Activated CD8-positive, alpha-beta memory T cell treated with anti-CD3 and anti-CD28 coated beads, Interleukin-2, amount 50 U/mL, for 1 hour (primary cell): ENCODE results near the gene CAMK2G.
"Not testable (repeated sequence)": the region's sequence is repeated elsewhere in the genome, so short reads cannot be mapped to it uniquely, and the experiment has no call there.

Experiments used
- DNase-seq: peaks from one replicate; pipeline ENCODE4 v3.0.0-alpha.2; 2020; ENCODE audit errors: extremely low read depth

Gene CAMK2G

DNA sequence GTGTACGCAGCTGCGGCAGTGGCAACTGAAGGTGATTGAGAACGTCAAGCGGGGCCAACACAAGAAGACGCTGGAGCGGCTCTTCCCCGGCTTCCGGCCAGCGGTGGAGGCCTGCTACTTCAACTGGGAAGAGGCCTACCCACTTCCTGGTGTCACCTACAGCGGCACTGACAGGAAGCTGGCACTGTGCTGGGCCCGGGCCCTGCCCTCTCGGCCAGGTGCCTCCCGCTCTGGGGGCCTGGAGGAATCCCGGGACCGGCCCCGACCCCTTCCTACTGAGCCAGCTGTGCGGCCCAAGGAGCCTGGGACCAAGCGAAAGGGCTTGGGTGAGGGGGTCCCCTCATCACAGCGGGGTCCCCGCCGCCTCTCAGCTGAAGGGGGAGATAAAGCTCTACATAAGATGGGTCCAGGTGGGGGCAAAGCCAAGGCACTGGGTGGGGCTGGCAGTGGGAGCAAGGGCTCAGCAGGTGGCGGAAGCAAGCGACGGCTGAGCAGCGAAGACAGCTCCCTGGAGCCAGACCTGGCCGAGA lies 82.4 kb downstream of the CAMK2G start:
- no peak for DNase-seq

DNA sequence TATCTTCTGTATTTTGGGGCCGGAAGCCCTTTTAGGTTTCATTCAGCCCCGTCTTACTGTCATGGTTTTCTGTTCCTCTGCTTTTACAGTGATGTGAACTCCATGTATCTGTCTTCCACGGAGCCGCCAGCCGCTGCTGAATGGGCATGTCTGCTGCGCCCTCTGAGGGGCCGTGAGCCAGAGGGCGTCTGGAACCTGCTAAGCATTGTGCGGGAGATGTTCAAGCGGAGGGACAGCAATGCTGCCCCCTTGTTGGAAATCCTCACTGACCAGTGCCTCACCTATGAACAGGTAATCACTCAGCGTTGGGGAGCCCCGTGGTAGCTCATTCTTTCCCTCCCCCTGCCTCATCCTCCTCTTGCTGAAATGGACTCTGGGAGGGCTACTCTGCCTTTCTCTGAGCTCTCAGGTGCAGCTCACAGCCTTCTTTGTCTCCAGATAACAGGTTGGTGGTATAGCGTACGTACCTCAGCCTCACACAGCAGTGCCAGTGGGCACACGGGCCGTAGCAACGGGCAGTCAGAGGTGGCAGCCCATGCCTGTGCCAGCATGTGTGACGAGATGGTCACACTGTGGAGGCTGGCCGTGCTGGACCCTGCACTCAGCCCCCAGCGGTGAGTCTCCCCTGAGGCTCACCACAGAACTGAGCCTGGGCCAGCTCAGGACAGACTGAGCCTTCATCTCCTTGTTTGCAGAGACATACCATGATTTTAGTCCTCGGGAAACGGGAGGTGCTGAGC lies 83.3 kb downstream of the CAMK2G start:
- no peak for DNase-seq

DNA sequence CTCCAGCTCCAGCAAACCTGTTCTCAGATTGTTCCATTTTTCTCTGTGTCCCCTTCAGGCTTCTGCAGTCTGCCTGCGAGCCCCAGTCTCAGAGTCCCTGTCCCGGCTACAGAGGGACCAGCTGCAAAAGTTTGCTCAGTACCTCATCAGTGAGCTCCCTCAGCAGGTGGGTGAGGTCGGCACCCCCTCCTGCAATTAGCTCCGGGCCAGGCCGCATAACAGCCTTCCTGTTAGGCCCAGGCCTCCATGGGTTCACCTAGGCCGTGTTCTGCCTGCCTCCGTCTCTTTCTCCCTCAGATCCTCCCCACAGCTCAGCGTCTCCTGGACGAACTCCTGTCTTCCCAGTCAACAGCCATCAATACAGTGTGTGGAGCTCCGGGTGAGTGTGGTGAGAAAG lies 84.7 kb downstream of the CAMK2G start:
- no peak for DNase-seq

DNA sequence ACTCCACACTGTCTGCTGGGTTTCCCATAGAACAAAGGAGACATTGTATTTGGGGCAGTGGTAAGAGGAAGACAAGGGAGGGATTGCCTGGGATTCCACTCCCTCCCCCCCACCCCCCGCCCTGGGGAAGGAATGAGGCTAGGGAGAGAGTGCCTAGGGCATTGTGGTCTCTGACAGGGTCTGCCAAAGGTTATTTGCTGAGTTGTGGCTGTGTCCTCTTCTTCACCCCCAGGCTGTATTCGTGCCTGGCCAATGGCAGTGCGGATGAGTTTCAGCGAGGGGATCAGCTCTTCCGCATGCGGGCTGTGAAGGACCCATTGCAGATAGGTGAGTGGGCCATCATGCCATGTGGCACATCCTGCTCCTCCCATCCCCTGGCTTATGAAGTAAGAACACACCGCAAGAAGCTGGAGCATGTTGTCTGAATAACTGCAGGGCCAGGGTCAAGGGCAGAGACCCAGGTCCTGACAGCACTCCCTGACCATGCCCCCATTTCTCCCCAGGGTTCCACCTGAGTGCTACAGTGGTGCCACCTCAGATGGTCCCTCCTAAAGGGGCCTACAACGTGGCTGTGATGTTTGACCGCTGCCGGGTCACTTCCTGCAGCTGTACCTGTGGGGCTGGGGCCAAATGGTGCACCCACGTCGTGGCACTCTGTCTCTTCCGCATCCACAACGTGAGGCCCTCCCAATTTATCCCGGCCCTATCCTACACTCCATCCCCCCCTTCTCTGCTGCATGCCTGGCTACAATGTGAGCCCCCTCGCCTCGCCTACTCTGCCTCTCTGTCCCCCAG lies 85.3 kb downstream of the CAMK2G start:
- no peak for DNase-seq

DNA sequence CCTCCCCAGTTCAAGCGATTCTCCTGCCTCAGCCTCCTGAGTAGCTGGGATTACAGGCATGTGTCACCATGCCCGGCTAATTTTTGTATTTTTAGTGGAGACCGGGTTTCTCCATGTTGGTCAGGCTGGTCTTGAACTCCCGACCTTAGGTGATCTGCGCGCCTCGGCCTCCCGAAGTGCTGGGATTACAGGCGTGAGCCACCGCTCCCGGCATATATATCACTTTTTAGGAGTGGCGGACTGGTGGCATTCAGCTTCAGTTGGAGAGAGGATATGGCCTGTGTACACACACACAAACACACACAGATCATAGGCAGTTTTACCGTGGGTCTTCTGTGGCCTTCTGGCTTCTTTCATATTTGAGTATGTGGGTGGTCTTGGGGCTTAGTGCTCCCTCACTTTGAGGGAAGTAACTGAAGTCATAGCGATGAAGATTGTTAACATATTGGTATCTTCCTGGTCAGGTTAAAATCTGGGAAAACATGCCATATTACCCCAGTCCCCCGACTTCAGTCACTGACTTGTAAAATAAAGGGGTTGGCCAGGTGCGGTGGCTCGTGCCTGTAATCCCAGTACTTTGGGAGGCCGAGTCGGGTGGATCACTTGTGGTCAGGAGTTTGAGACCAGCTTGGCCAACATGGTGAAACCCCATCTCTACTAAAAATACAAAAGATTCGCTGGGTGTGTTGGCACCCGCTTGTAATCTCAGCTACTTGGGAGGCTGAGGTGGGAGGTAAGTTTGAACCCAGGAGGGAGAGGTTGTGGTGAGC lies 87.1 kb downstream of the CAMK2G start:
- DNase-seq = not testable (repeated sequence)

DNA sequence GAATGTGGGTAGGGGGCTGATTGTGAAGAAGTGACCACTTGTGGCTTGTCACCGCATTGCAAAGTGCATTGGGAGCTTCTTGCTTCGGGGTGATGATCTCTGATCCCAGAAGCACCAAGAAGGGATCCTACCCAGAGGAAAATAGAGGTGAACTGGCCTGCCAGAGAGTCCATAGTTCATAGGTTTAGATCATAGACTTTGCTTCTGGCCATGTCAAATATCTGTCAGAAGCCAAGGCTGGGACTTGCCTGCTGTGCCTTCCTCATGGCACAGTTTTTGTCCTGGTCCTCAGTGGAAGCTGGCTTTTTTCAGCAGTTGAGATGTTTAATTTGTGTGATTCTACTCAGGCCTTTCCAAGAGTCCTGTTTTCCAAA lies 87.9 kb downstream of the CAMK2G start:
- no peak for DNase-seq

DNA sequence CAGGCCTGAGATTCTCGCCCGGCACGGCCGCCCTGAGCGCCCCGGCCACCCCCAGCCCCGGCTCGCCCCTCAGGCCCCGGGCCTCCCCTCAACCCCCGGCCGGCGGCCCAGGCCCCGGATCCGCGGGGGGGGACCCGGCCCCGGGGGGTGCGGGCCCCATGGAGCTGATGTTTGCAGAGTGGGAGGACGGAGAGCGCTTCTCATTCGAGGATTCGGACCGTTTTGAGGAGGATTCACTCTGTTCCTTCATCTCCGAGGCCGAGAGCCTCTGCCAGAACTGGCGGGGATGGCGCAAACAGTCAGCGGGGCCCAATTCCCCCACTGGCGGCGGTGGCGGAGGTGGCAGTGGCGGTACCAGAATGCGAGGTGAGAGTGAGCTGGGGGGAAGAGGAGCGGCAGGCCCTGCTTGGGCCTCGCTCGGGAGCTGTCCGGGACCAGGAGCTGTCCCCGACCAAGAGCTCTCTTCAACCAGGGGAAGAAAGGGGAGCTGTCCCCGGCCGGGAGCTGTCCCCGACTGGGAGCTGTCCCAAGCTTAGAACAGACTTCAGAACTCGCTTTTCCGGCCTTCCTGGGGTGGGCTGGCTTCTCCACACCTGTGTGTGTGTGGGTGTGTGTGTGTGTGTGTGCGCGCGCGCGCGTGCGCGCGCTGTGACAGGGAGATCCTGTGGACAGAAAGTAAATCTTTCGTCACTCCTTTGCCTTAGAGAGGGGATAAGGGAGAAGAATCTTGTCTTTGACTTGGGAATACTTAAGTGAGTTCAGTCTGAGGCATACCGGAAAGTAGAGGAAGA lies 88.4 kb downstream of the CAMK2G start:
- DNase-seq = no peak

DNA sequence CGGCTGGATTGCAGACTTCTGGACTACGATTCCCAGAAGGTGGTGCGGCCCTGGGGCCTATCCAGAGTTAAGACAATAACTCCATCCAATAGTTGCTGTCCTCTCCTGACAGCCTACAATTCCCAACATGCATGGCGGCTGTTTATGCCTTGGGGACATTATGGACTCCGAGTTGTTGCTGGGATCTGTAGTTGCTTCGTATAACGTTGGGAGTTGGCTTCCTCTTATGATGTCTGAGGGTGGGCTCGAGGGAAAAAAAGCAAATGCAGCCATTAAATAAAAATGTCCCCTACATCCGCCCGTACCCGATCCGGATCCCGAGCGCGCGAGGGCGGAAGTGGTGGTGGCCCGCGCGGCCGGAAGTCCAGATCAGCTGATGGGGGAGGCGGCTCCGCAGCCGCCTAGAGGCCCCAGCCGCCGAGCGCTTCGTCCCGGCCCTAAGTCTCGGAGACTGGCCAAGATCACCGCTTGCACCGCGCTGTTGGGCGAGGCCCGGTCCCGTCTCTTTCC lies 89.1 kb downstream of the CAMK2G start, which contains the start of gene ZSWIM8:
ZSWIM8 (plus strand) TSS at position 396 of the 510 bp plus-strand sequence. CDS start 273 bp downstream, outside the sequence.
- peak; percentile 73 for DNase-seq

DNA sequence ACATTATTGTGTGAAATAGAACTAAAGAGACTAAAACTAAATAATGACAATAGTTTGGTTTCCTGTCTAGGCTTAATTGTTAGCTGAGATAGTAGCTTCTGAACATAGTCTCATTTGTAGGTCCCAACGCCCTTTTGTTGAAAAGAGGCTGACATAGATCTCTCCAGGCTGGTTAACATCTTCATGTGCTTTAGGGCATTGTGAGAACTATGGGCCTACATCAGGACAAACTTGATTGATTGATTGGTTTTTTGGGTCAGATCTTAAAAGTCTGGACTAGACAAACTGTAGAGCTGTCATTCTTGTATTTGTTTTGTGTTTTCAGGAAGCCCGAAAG lies 91.6 kb downstream of the CAMK2G start:
- no peak for DNase-seq

DNA sequence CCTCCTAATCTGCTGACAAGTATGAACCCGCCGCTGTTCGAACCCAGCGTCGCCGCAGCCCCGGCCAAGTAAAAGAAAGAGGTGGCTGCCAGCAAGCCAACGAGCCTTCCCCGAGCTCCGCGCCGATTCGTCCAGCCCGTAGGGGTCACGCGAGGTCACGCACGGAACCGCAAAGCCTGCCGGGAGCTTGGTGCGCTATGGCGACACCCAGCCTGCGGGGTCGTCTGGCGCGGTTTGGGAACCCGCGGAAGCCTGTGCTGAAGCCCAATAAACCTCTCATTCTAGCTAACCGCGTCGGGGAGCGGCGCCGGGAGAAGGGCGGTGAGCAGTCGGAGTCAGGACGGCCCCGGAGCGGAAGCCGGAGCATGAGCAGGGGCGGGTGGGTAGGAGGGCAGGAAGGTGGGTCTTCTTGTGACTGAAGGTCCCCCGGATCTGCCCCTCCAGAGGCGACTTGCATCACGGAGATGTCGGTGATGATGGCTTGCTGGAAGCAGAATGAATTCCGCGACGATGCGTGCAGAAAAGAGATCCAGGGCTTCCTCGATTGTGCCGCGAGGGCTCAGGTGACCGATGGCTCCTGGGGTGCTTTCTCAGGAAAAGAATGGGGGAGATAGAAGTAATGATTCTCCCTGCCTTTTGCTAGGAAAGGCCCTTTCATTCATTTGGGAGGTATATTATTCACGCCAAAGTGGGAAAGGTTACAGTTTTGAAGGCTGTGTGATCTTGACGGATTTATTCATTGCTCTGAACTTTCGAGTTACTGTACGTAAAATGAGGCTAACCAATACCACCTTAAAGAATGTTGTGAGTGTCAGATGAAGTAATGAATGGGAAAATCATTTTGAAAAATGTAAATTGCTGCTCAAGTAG lies 92.2 kb downstream of the CAMK2G start, which contains the start of gene CHCHD1:
CHCHD1 (plus strand) TSS at position 170 of the 870 bp plus-strand sequence; CDS start at position 198, 28 bp downstream.
- DNase-seq = peak; percentile 68

DNA sequence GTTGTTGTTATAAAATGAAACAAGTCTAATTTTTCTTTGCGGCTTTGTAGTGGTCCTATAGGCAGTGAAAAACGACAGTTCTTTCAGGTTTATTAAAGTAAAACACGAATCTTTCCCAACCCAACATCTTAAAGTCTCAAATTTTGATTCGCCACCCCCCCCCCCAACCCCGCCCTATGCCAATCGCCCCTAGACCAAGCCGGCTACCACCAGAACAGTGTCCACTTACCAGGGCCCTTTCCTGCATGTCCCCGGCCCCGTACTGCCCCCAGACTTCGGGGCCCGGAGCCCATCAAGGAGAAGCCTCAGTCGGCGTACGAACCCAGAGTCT lies 92.8 kb downstream of the CAMK2G start:
- no peak for DNase-seq

DNA sequence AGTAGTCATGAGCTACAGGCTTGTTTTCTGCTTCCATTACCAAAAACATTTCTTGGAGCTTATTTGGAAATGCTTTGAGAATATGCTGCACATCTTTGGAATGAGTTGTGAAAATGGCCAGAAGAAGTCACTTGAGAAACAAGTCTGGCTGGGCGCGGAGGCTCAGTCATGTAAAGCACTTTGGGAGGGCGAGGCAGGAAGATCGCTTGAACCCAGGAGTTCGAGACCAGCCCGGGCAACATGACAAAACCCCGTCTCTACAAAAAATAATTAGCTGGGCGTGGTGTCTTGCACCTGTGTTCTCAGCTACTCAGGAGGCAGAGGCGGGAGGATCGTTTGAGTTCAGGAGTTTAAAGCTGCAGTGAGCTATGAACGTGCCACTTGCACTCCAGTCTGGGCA lies 93.4 kb downstream of the CAMK2G start:
- DNase-seq = no peak

DNA sequence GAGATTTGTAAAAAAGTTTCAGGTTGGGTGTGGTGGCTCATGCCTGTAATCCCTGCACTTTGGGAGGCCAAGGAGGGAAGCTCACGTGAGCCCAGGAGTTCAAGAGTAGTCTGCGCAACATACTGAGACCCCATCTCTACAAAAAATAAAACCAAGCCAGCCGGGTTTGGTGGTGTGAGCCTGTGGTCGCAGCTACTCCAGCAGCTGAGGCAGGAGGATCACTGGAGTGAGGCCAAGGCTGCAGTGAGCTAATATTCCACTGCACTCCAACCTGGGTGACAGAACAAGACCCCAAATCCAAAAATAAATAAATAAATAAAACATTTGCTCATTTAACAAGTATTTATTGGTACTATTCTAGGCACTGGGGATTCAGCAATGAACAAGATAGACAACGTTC lies 94.1 kb downstream of the CAMK2G start:
- no peak for DNase-seq

DNA sequence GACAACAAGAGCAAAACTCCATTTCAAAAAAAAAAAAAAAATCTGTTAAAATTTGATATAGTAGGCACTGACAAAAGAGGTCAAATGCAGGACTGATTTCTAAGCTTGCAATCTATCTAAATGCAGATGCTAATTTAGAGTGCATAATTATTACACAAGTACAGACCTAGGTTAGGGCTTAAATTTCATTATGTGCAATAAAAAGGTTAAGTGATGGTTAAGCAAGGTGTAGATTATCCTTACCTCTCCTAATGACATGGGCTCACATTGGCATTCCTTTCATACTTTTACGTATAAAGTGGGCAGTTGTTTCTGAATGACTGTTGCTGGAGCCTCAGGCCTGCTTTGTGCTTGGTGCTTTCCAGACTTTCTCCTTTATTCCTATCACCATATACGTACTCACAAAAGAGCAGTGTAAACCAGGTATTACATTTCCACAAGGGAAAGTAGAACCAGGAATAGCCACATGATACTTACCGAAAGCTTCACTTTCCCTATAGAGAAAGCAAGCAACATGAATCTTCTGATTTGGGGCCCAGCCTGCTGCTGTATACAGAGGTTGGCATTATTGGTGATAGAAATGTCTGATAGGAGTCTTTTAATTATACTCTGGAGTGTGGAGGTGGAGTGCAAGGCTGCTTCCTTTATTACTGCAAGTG lies 94.7 kb downstream of the CAMK2G start:
- DNase-seq = no peak

DNA sequence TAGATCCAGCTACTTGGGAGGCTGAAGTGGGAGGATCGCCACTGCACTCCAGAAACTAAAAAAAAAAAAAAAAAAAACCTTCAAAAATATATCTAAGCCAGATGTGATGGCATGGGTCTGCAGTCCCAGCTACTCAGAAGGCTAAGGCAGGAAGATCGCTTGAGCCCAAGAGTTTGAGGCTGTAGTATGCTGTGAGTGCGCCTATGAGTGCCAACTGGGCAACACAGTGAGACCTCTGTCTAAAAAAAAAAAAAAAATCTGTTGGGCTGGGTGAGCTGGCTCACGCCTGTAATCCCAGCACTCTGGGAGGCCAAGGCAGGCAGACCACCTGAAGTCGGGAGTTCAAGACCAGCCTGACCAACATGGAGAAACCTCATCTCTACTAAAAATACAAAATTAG lies 95.3 kb downstream of the CAMK2G start:
- DNase-seq = no peak

DNA sequence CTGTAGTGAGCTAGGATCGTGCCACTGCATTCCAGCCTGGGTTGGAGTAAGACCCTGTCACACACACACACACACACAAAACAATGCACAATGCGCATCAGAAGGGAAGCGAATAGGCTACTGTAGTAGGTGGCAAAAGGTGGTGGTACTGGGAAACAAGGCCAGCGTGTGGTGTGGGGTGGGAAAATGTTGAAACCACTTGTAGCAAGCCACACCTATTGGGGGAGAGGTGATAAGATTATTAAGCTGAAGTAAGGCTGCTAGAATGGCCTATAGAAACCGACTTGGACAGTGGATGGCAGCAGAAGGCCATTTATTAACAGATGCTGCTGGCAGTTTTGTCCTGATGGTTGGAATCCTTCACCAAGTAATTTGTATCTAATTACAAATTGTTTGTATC lies 99.7 kb downstream of the CAMK2G start:
- DNase-seq = no peak

DNA sequence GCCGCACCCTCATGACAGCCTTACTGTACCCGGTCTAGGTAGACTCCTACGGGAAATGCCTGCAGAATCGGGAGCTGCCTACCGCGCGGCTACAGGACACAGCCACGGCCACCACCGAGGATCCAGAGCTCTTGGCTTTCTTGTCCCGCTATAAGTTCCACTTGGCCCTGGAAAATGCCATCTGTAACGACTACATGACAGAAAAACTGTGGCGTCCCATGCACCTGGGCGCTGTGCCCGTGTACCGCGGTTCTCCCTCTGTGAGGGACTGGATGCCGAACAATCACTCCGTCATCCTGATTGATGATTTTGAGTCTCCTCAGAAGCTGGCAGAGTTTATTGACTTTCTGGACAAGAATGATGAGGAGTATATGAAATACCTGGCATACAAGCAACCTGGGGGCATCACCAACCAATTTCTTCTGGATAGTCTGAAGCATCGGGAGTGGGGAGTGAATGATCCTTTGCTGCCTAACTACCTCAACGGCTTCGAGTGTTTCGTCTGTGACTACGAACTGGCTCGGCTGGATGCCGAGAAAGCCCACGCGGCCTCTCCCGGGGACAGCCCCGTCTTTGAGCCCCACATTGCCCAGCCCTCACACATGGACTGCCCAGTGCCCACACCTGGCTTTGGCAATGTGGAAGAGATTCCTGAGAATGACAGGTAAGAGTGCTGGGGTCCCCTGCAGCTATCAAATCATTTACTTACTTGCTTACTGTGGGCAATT lies 101.0 kb downstream of the CAMK2G start:
- DNase-seq = no peak

DNA sequence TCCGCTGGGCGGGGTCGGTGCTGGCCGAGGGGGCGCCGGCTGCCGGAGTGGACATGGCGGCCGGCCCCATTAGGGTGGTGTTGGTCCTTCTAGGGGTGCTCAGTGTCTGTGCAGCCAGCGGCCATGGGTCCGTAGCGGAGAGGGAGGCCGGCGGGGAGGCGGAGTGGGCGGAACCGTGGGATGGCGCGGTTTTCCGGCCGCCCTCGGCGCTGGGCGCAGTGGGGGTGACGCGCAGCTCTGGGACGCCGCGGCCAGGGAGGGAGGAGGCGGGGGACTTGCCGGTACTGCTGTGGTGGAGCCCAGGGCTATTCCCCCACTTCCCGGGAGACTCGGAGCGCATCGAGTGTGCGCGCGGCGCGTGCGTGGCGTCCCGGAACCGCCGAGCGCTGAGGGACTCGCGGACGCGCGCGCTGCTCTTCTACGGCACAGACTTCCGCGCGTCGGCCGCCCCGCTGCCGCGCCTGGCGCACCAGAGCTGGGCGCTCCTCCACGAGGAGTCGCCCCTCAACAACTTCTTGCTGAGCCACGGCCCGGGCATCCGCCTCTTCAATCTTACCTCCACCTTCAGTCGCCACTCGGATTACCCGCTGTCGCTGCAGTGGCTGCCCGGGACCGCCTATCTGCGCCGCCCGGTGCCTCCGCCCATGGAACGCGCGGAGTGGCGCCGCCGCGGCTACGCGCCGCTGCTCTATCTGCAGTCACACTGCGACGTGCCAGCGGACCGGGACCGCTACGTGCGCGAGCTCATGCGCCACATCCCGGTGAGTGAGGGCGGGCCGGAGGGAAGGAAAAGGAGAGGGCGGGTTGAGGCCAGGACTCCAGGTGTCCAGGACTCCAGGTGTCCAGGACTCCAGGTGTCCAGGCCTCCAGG lies 101.8 kb downstream of the CAMK2G start:
- peak; percentile 53 for DNase-seq
